K562 (cell line): Measurements from ENCODE around the gene SEC24B. TPM values are rescaled to one million over a fixed set of nuclear protein-coding genes. Genes with fewer than 3 reads are reported as not detected.

Source experiments
- ATAC-seq: fragments of 200-7000 bp; cut with Tn5 transposase; 3 replicates; pipeline ENCODE4 v1.9.1; 2020; ENCODE audit warnings: moderate library complexity
- BruUV-seq: library from RNA; stranded (reverse); fragments of 400-500 nt; replicated peaks from 2 replicates; lab custom pipeline; 2021; lab: Mats Ljungman, UMichigan
- CTCF ChIA-PET: fragments of 300-600 bp; formaldehyde crosslinking; extraction: SDS; loops from one replicate; lab custom pipeline; 2021; ENCODE audit warnings: low intra/inter-chr PET ratio; lab: Yijun Ruan, JAX
- POLR2A ChIA-PET: fragments of 300-600, 350-650 bp; sonication (Branson Sonifier 250); formaldehyde crosslinking; extraction: SDS; loops from one replicate; lab custom pipeline; 2021; ENCODE audit warnings: antibody characterized with exemption, inconsistent platforms; lab: Yijun Ruan, JAX
- DNase-seq, 4 experiments: peaks; one replicate each; pipeline versions ENCODE4 v3.0.0 to v3.0.0-alpha.2; 2011 to 2018; ENCODE audit warnings: low spot score in 3 of 4, mixed read lengths in 3 of 4; ENCODE audit errors: extremely low read depth in 1 of 4
- FAIRE-seq: peaks from 2 replicates; lab custom pipeline; 2011; peaks lifted over from hg19 to GRCh38; lab: Jason Lieb, UNC
- H2AFZ ChIP-seq: 2 replicates; pipeline ENCODE4 v1.6.0; 2011; ENCODE audit warnings: low read depth, low read length, control low read depth, inconsistent platforms
- H3K27ac ChIP-seq: fragments of 200-600 bp; 3 replicates; pipeline ENCODE4 v1.8.0; 2011; ENCODE audit warnings: low read depth, mild to moderate bottlenecking, control low read depth, inconsistent platforms, low read length, moderate library complexity, mixed read lengths; ENCODE audit errors: extremely low read depth
- H3K27me3 ChIP-seq, 2 experiments: fragments of 300-600 bp in 1 of 2; 2 replicates in 1 of 2; 3 replicates in 1 of 2; pipeline versions ENCODE4 v1.6.0 to v1.8.0; 2011; ENCODE audit warnings: inconsistent platforms in 2 of 2, low read length in 2 of 2, mild to moderate bottlenecking in 1 of 2, mixed read lengths in 1 of 2, moderate library complexity in 1 of 2; ENCODE audit not compliant: control insufficient read depth in 2 of 2, insufficient read depth in 2 of 2
- H3K36me3 ChIP-seq: fragments of 300-600 bp; 3 replicates; pipeline ENCODE4 v1.8.0; 2011; ENCODE audit warnings: mild to moderate bottlenecking, low read length, inconsistent platforms; ENCODE audit not compliant: control insufficient read depth, insufficient read depth
- H3K4me1 ChIP-seq, 2 experiments: fragments of 200-600 bp in 1 of 2; replicated peaks in 1 of 2; 2 replicates in 1 of 2; 3 replicates in 1 of 2; pipeline versions ENCODE4 v1.5.1 to v1.8.0; 2011; ENCODE audit warnings: inconsistent platforms in 2 of 2, low read length in 2 of 2, mild to moderate bottlenecking in 1 of 2, mixed read lengths in 1 of 2, moderate library complexity in 1 of 2; ENCODE audit not compliant: control insufficient read depth in 2 of 2, insufficient read depth in 2 of 2
- H3K4me2 ChIP-seq: 2 replicates; pipeline ENCODE4 v1.6.1; 2011; ENCODE audit warnings: low read length, control low read depth, inconsistent platforms, mixed read lengths; ENCODE audit not compliant: insufficient read depth
- H3K4me3 ChIP-seq: fragments of 200-600 bp; sonication (generic), shearing (Covaris generic); 2 replicates; pipeline ENCODE4 v1.5.1; 2016; ENCODE audit warnings: control low read depth, inconsistent platforms
- H3K79me2 ChIP-seq: fragments of 200-600 bp; 3 replicates; pipeline ENCODE4 v1.8.0; 2011; ENCODE audit warnings: low read length, inconsistent platforms; ENCODE audit not compliant: control insufficient read depth, insufficient read depth
- H3K9ac ChIP-seq, 2 experiments: 2 replicates each; pipeline versions ENCODE4 v1.6.0 to v1.6.1; 2011; ENCODE audit warnings: low read depth in 2 of 2, low read length in 2 of 2, control low read depth in 1 of 2, inconsistent platforms in 1 of 2, mild to moderate bottlenecking in 1 of 2, mixed read lengths in 1 of 2; ENCODE audit not compliant: insufficient read depth in 1 of 2
- H3K9me1 ChIP-seq: one replicate; pipeline ENCODE4 v1.6.0; 2011; ENCODE audit warnings: inconsistent platforms, mild to moderate bottlenecking, low read length, moderate library complexity; ENCODE audit not compliant: control insufficient read depth, insufficient read depth
- H3K9me3 ChIP-seq: replicated peaks from 2 replicates; pipeline ENCODE4 v1.5.1; 2011; ENCODE audit warnings: low read depth, low read length, inconsistent platforms; ENCODE audit not compliant: control insufficient read depth, insufficient read depth
- H4K20me1 ChIP-seq: replicated peaks from 2 replicates; pipeline ENCODE4 v1.6.1; 2011; ENCODE audit warnings: low read length, inconsistent platforms, mixed read lengths; ENCODE audit not compliant: control insufficient read depth, insufficient read depth
- CEBPG ChIP-seq, 3 experiments: fragments of 200-800 bp in 1 of 3; sonication (Bioruptor generic) in 1 of 3; sonication (generic) in 1 of 3; formaldehyde crosslinking in 1 of 3; IDR thresholded peaks in 2 of 3; conservative IDR thresholded peaks in 1 of 3; 2 replicates each; pipeline versions ENCODE4 v1.6.1 to v1.8.0; 2016 to 2022; ENCODE audit warnings: missing compliant biosample characterization in 2 of 3, missing genetic modification characterization in 2 of 3, mild to moderate bottlenecking in 1 of 3, missing genetic modification reagents in 1 of 3
- CREB1 ChIP-seq, 2 experiments: sonication (generic) in 1 of 2; formaldehyde crosslinking in 1 of 2; IDR thresholded peaks; 2 replicates each; pipeline versions ENCODE4 v1.6.1 to v1.8.0; 2012 to 2022; ENCODE audit warnings: inconsistent platforms in 1 of 2, mild to moderate bottlenecking in 1 of 2, missing genetic modification reagents in 1 of 2, moderate library complexity in 1 of 2
- FOXK2 ChIP-seq, 2 experiments: fragments of 450-650 bp; IDR thresholded peaks in 1 of 2; conservative IDR thresholded peaks in 1 of 2; 2 replicates each; pipeline ENCODE4 v1.6.1; 2016; ENCODE audit warnings: low read depth in 2 of 2, mild to moderate bottlenecking in 1 of 2
- GTF3C2 ChIP-seq: IDR thresholded peaks from 3 replicates; pipeline ENCODE4 v1.6.1; 2011; ENCODE audit warnings: borderline replicate concordance, mild to moderate bottlenecking, moderate library complexity; ENCODE audit not compliant: insufficient read length; ENCODE audit errors: extremely low read depth
- L3MBTL2 ChIP-seq: fragments of 450-650 bp; IDR thresholded peaks from 2 replicates; pipeline ENCODE4 v1.6.1; 2016; ENCODE audit warnings: mild to moderate bottlenecking, moderate library complexity
- PATZ1 ChIP-seq: fragments of 250-450 bp; sonication (Bioruptor Pico); IDR thresholded peaks from 2 replicates; pipeline ENCODE4 v1.5.0; 2020; ENCODE audit warnings: mild to moderate bottlenecking, borderline replicate concordance
- SETDB1 ChIP-seq: IDR thresholded peaks from one replicate; pipeline ENCODE4 v1.6.1; 2012; ENCODE audit warnings: low read length, control low read depth, inconsistent platforms
- SIN3B ChIP-seq: fragments of 450-650 bp; IDR thresholded peaks from 2 replicates; pipeline ENCODE4 v1.6.1; 2017; ENCODE audit warnings: low read depth, mild to moderate bottlenecking, moderate library complexity
- ZFPM2 ChIP-seq: fragments of 250-450 bp; sonication (Bioruptor Pico); IDR thresholded peaks from 2 replicates; pipeline ENCODE4 v1.5.1; 2022; ENCODE audit warnings: mild to moderate bottlenecking
- ZNF12 ChIP-seq: sonication (generic); formaldehyde crosslinking; IDR thresholded peaks from 2 replicates; pipeline ENCODE4 v1.4.0; 2020; ENCODE audit warnings: mild to moderate bottlenecking, missing genetic modification reagents
- ZNF280B ChIP-seq: fragments of 250-450 bp; sonication (Bioruptor Pico); IDR thresholded peaks from 2 replicates; pipeline ENCODE4 v1.5.1; 2021; ENCODE audit warnings: mild to moderate bottlenecking
- ZNF511 ChIP-seq: sonication (generic); formaldehyde crosslinking; IDR thresholded peaks from 2 replicates; pipeline ENCODE4 v1.8.0; 2022; ENCODE audit warnings: mild to moderate bottlenecking, missing genetic modification reagents
- ZNF655 ChIP-seq: fragments of 250-450 bp; sonication (Bioruptor Pico); IDR thresholded peaks from 2 replicates; pipeline ENCODE4 v1.5.0; 2021
- in situ Hi-C: fragments of 300-500 bp; cut with MboI; formaldehyde crosslinking; loops from 4 replicates; pipeline ENCODE4 v1.15.0; 2018; ENCODE audit warnings: inconsistent platforms, mixed read lengths
- intact Hi-C: fragments of 100-400 bp; cut with micrococcal nuclease; formaldehyde crosslinking; loops from 2 replicates; pipeline ENCODE4 v1.14.2; 2022
- polyA plus RNA-seq, 8 experiments: library from polyadenylated mRNA; depleted of rRNA in 4 of 8; stranded (reverse) in 5 of 8; unstranded in 3 of 8; fragments of >200 nt; fragmentation: Nextera tagmentation in 2 of 8; fragmentation: Illumina TruSeq in 1 of 8; extraction: Ambion mirVana in 2 of 8; extraction: Trizol in 1 of 8; gene quantifications; 2 replicates each; pipeline versions ENCODE4 v1.2.1 to v1.2.3, GENCODE V29; 2011 to 2014; ENCODE audit warnings: inconsistent platforms in 1 of 8, missing spikeins in 1 of 8
- total RNA-seq, 7 experiments: library from RNA; depleted of rRNA in 6 of 7; stranded (reverse); fragments of >200 nt in 6 of 7; fragmentation: Illumina TruSeq in 2 of 7; extraction: Trizol in 2 of 7; gene quantifications; 2 replicates each; pipeline versions ENCODE4 v1.2.1 to v1.2.3, GENCODE V29; 2011 to 2021; ENCODE audit warnings: low replicate concordance in 1 of 7

The SEC24B gene
- total and polyA plus RNA-seq, 9 of the 15 experiments (the other 6 are each of a cell fraction or from before 2014, with no cell fraction given): 6.3 to 46.4 (median 17.1) TPM

GRCh38 chr4:109497511-109497910, 63.9 kb downstream of the SEC24B start:
- ChIA-PET POLR2A (interaction anchor here (0.5 kb wide), 1 partner anchor 20 kb away, joined by 3 read pairs; no protein-coding TSS in a partner anchor), CTCF (no interaction called here)
- Histone ChIP-seq H3K9ac (no peak overlapping the region), H3K79me2 (no peaks in the 10 kb centered on the region), H3K36me3 (peaks cover 58% of the 10 kb centered on the region), H3K4me1 (peaks cover 0 to 8% of the 10 kb centered on the region in 2 experiments; a peak in 2 of 5 replicates), H3K27ac (no peak overlapping the region), H3K9me3 (no peaks in the 10 kb centered on the region), H3K9me1 (no peaks in the 10 kb centered on the region), H2AFZ (no peak overlapping the region), H3K4me3 (no peak overlapping the region), H3K27me3 (no peaks in the 10 kb centered on the region), H4K20me1 (no peaks in the 10 kb centered on the region), H3K4me2 (no peak overlapping the region)
- no TSS peak for BruUV-seq
- ATAC-seq (no peak), DNase-seq (no peak), FAIRE-seq (no peak)
- in situ Hi-C loops: no loop called here
- intact Hi-C loops: no loop called here
- TF ChIP-seq ZNF655: no peak
- no peak for TF ChIP-seq CREB1 (IDR thresholded peaks at IDR 0.05)
- TF ChIP-seq CREB1 (CRISPR knock-in tag; IDR thresholded peaks at IDR 0.05): no peak
- TF ChIP-seq ZFPM2 (CRISPR knock-in tag): no peak
- no peak for TF ChIP-seq CEBPG (CRISPR knock-in tag; IDR thresholded peaks at IDR 0.05)
- TF ChIP-seq CEBPG (tag; conservative IDR thresholded peaks at IDR 0.05 in 1 of 2, IDR thresholded peaks at IDR 0.05 in 1 of 2): no peak
- no peak for TF ChIP-seq FOXK2 (conservative IDR thresholded peaks at IDR 0.05 in 1 of 2, IDR thresholded peaks at IDR 0.05 in 1 of 2; ENCODE audit: low read depth in 2 of 2)
- no peak for TF ChIP-seq SETDB1
- no peak for TF ChIP-seq L3MBTL2
- no peak for TF ChIP-seq ZNF280B (CRISPR knock-in tag)
- no peak for TF ChIP-seq SIN3B
- no peak for TF ChIP-seq ZNF12 (CRISPR knock-in tag)
- no peak for TF ChIP-seq PATZ1 (CRISPR knock-in tag)
- TF ChIP-seq GTF3C2: no peak
- TF ChIP-seq ZNF511 (CRISPR knock-in tag): no peak
